Lower lobe of right lung (tissue), 2 donors: ENCODE measurements around the gene PDE11A. TPM values are rescaled to one million over a fixed set of nuclear protein-coding genes. Genes with fewer than 3 reads are reported as not detected.

Experiments used
- ATAC-seq, 2 donors: fragments of 200-7000 bp; cut with Tn5 transposase; one replicate each; pipeline ENCODE4 v1.9.1; 2020 to 2022; ENCODE audit warnings: mild to moderate bottlenecking in 2 of 2, moderate library complexity in 2 of 2
- DNase-seq: peaks from one replicate; pipeline ENCODE4 v3.0.0-alpha.2; 2020
- H3K27ac ChIP-seq: fragments of 200-600 bp; one replicate; pipeline ENCODE4 v1.8.0; 2022
- H3K27me3 ChIP-seq: fragments of 200-600 bp; one replicate; pipeline ENCODE4 v1.8.0; 2022; ENCODE audit warnings: low read depth
- H3K36me3 ChIP-seq: fragments of 200-600 bp; one replicate; pipeline ENCODE4 v1.8.0; 2022; ENCODE audit warnings: mild to moderate bottlenecking
- H3K4me1 ChIP-seq: fragments of 200-600 bp; one replicate; pipeline ENCODE4 v1.8.0; 2022
- H3K4me3 ChIP-seq: fragments of 200-600 bp; one replicate; pipeline ENCODE4 v1.8.0; 2022; ENCODE audit warnings: mild to moderate bottlenecking
- H3K9me3 ChIP-seq: fragments of 200-600 bp; one replicate; pipeline ENCODE4 v1.8.0; 2022
- intact Hi-C: fragments of 100-400 bp; cut with DNase I; formaldehyde crosslinking; loops from one replicate; pipeline ENCODE4 v1.11.0; 2022
- total RNA-seq: library from RNA; stranded (reverse); fragmentation: NEBNext Ultra II Directional; extraction: Animal tissue kit (Norgen Biotek cat#: 25700); gene quantifications from one replicate; pipeline ENCODE4 v1.2.1, GENCODE V29; 2021
- TF ChIP-seq, protein P1 (sequence below): fragments of 200-600 bp; IDR thresholded peaks from one replicate; pipeline ENCODE4 v1.8.0; 2022; ENCODE audit warnings: antibody characterized with exemption, mild to moderate bottlenecking
- donor health status: DM: no; HTN: yes; CAD: no; lungs with severe emphysema.

The PDE11A gene
- total RNA-seq, 1 donor from 2014 or later: 0.27 TPM

DNA sequence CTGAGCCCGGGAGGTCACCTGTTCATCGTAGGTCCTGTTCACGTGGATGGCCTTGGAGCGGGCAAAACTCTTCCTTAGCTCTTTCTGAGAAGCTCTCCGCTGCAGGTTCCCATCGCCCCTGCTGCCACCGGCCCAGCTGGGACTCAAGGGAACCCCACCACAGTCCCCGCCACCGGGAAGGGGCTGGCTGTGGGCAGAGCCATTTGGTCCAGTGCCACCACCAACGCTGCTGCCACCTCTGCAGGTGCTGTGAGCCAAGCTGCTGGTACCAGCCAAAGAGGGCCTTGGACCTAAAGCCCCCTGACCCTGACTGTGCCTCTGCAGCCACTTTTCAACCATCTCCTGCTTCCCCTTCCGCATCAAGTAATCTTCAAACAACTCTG, 586 bp downstream of the PDE11A start:
- intact Hi-C loops: no loop called here
- Histone ChIP-seq H3K4me1 (peaks cover 13% of the 10 kb centered on the region), H3K9me3 (no peaks in the 10 kb centered on the region), H3K36me3 (no peaks in the 10 kb centered on the region), H3K27me3 (peaks cover 24% of the 10 kb centered on the region), H3K4me3 (peak overlapping the region; percentile 51), H3K27ac (no peak overlapping the region)
- TF ChIP-seq, protein P1, sequence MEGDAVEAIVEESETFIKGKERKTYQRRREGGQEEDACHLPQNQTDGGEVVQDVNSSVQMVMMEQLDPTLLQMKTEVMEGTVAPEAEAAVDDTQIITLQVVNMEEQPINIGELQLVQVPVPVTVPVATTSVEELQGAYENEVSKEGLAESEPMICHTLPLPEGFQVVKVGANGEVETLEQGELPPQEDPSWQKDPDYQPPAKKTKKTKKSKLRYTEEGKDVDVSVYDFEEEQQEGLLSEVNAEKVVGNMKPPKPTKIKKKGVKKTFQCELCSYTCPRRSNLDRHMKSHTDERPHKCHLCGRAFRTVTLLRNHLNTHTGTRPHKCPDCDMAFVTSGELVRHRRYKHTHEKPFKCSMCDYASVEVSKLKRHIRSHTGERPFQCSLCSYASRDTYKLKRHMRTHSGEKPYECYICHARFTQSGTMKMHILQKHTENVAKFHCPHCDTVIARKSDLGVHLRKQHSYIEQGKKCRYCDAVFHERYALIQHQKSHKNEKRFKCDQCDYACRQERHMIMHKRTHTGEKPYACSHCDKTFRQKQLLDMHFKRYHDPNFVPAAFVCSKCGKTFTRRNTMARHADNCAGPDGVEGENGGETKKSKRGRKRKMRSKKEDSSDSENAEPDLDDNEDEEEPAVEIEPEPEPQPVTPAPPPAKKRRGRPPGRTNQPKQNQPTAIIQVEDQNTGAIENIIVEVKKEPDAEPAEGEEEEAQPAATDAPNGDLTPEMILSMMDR: no peak
- peak; percentile 8 to 9 for ATAC-seq
- no peak for DNase-seq

DNA sequence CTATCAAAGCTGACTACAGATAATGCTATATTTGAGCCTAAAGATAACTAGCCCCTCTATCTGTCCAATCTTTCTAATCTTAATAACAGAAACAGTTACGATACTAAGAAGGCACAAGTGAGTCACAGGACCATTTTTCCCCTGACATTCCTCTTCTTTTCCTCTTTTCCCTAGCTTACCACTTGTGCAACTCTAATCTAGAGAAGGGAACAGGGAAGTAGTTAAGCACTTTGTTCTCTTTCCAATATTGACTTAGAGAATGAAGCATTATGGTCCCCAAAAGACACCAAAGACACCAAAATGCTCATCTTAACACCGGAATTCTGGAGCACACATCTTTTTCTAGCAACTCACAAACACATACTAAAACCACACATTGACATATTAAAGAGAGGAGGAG, 1.8 kb downstream of the PDE11A start:
- ATAC-seq: no peak
- H3K4me1 ChIP-seq: peaks cover 13% of the 10 kb centered on the region
- intact Hi-C loops: no loop called here

DNA sequence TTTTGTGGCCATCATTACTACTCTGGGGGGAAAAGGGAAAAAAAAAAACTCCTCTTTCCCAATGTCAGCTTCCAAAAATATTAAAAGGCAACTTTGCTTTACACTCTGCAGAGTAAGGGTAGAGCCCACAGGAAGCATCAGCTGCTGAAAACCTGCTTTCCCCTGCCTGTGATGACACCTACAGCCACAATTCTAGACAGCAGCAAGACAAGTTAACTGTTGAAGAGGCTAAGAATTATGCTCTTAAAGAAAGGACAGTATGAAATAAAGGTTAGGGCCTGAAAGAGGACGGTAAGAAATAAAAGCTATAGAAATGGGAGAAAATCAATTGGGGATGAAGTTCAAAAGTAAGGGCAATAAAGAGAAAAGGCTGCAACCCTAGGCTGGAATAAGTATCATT, 3.0 kb downstream of the PDE11A start:
- Histone ChIP-seq H3K27ac (no peak overlapping the region), H3K27me3 (peaks cover 23% of the 10 kb centered on the region), H3K4me3 (no peak overlapping the region), H3K9me3 (no peaks in the 10 kb centered on the region), H3K36me3 (no peaks in the 10 kb centered on the region), H3K4me1 (peaks cover 13% of the 10 kb centered on the region)
- ATAC-seq (no peak), DNase-seq (no peak)
- intact Hi-C loops: no loop called here
- TF ChIP-seq, protein P1: no peak

More for the DNA sequence above, 1.8 kb downstream of the PDE11A start:
- TF ChIP-seq, protein P1: no peak
- Histone ChIP-seq H3K27me3 (peaks cover 24% of the 10 kb centered on the region), H3K9me3 (no peaks in the 10 kb centered on the region), H3K27ac (no peak overlapping the region), H3K36me3 (no peaks in the 10 kb centered on the region), H3K4me3 (no peak overlapping the region)
- no peak for DNase-seq

DNA sequence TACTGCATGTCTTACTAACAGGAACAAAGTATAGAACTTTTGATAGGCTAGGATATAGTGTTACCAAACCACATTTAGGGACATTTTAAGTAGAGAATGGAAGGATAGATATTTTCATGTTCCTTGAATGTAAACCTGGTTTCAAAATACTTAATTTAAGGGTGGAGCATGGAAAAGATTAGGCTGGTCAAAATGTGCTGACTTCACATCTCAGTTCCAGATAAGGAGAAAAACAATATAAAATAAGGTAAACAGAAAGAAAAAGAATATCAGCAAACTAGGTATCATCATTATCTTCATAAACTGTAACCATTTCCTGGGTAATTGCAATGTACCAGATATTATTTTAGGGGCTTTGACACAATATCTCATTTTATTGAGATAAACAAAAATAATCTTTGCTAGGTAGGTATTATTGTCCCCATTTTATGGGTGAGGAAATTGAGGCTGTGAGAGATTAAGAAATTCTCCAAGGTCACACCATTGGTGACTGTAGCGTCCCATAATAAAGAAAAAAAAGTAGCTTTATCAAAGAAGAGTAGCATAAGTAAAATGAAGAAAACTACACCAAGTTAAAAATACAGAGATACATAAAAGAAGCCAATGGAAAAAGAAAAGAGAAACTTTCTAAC, 3.6 kb downstream of the PDE11A start:
- Histone ChIP-seq H3K4me1 (peaks cover 13% of the 10 kb centered on the region), H3K27me3 (peaks cover 17% of the 10 kb centered on the region), H3K27ac (no peak overlapping the region), H3K9me3 (no peaks in the 10 kb centered on the region), H3K4me3 (no peak overlapping the region), H3K36me3 (no peaks in the 10 kb centered on the region)
- TF ChIP-seq, protein P1: no peak
- DNase-seq (no peak), ATAC-seq (no peak)
- intact Hi-C loops: no loop called here

DNA sequence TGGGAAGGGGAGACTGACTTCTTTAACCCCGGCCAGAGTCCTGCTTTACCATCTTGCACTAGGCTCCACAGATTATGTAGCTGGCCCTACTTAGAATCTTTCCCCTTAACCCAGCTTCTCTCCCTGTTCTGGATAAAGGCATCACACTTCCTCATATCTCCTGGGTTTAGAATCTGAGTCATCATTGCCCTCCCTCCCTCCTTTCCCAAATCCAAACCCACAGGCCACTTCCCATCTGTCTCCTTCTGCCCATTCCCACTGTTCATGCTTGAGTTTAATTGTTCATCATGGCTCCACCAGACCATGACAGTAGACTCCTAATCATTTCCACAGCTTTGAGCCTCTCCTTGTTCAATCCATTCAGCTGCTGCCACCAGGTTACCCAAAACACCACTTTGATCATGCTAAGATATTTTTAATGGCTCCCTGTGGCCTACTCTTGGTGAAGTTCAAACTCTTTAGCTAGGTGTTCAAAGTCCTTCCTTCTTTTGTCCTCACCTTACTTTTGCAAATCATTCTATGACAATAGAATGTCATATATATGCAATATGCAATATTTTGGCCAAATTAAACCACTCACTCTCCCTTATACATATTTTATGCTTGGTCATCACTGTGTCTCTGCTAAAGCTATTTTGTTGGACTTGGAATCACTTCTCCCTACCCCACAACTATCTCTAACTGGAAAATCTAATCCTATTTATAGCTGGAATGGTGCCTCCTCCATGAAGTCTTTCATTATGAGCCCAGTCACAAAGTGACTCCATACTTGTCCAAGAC, 5.5 kb downstream of the PDE11A start:
- H3K27ac ChIP-seq: no peak overlapping the region
- intact Hi-C loops: no loop called here
- no peak overlapping the region for H3K4me3 ChIP-seq
- no peak for ATAC-seq
- H3K36me3 ChIP-seq: no peaks in the 10 kb centered on the region
- H3K27me3 ChIP-seq: peaks cover 3% of the 10 kb centered on the region
- H3K4me1 ChIP-seq: peaks cover under 1% of the 10 kb centered on the region
- TF ChIP-seq, protein P1: no peak
- no peaks in the 10 kb centered on the region for H3K9me3 ChIP-seq
- DNase-seq: no peak
